GM12892 (cell line): ENCODE results near the gene STAMBPL1.

Experiments used
- POLR2A ChIP-seq: IDR thresholded peaks from 2 replicates; pipeline ENCODE4 v1.6.1; 2011; ENCODE audit warnings: low read depth, low read length, control low read depth
- POLR2AphosphoS5 ChIP-seq: IDR thresholded peaks from 2 replicates; pipeline ENCODE4 v1.6.1; 2011; ENCODE audit warnings: low read depth, low read length, control low read depth
- TAF1 ChIP-seq: IDR thresholded peaks from 2 replicates; pipeline ENCODE4 v1.6.1; 2011; ENCODE audit warnings: low read depth, mild to moderate bottlenecking, control low read depth, low read length, borderline replicate concordance

GRCh38 chr10:88857831-88858230 lies 22.2 kb upstream of the STAMBPL1 start:
- no peak for TF ChIP-seq POLR2AphosphoS5
- TF ChIP-seq POLR2A: no peak
- TF ChIP-seq TAF1: no peak
